Calu3 (cell line): ENCODE data around the gene CDIPT. TPM values are rescaled to one million over a fixed set of nuclear protein-coding genes. Genes with fewer than 3 reads are reported as not detected.

Experiments used
- BruUV-seq: library from RNA; stranded (reverse); fragments of 400-500 nt; replicated peaks from 2 replicates; lab custom pipeline; 2021; lab: Mats Ljungman, UMichigan
- CTCF ChIA-PET: fragments of 300-600 bp; sonication (Branson Sonifier 250); formaldehyde crosslinking; loops from one replicate; lab custom pipeline; 2022; ENCODE audit warnings: antibody characterized with exemption; lab: Charles Lee
- DNase-seq: peaks from one replicate; pipeline ENCODE4 v3.0.0; 2022
- H3K27ac Mint-ChIP-seq: one replicate; pipeline ENCODE4 v1.8.0; 2022; ENCODE audit warnings: mixed read lengths; ENCODE audit not compliant: unreplicated experiment
- H3K27me3 Mint-ChIP-seq: one replicate; pipeline ENCODE4 v1.8.0; 2022; ENCODE audit warnings: mixed read lengths; ENCODE audit not compliant: unreplicated experiment
- H3K36me3 Mint-ChIP-seq: one replicate; pipeline ENCODE4 v1.8.0; 2022; ENCODE audit warnings: mild to moderate bottlenecking, moderate library complexity, mixed read lengths; ENCODE audit not compliant: insufficient read depth, unreplicated experiment
- H3K4me1 Mint-ChIP-seq: one replicate; pipeline ENCODE4 v1.8.0; 2022; ENCODE audit warnings: mild to moderate bottlenecking, low read depth, mixed read lengths; ENCODE audit not compliant: unreplicated experiment
- H3K4me3 Mint-ChIP-seq: one replicate; pipeline ENCODE4 v1.8.0; 2022; ENCODE audit warnings: mild to moderate bottlenecking, low read depth, moderate library complexity, mixed read lengths; ENCODE audit not compliant: unreplicated experiment
- H3K9me3 Mint-ChIP-seq: one replicate; pipeline ENCODE4 v1.8.0; 2022; ENCODE audit warnings: low read depth, mixed read lengths; ENCODE audit not compliant: unreplicated experiment
- CTCF ChIP-seq: fragments of 200-600 bp; IDR thresholded peaks from one replicate; pipeline ENCODE4 v1.8.0; 2022; ENCODE audit warnings: antibody characterized with exemption; ENCODE audit not compliant: unreplicated experiment
- intact Hi-C: fragments of 100-400 bp; cut with micrococcal nuclease; formaldehyde crosslinking; loops from one replicate; pipeline ENCODE4 v1.10.0; 2022; ENCODE audit not compliant: unreplicated experiment
- total RNA-seq: library from RNA; stranded (reverse); gene quantifications from 2 replicates; pipeline ENCODE4 v1.2.3, GENCODE V29; 2022

CDIPT gene
- total RNA-seq, 1 experiment from 2014 or later = 62.7 TPM

- Mint-ChIP-seq H3K4me3 (no peak overlapping the region), H3K27ac (no peak overlapping the region), H3K27me3 (no peaks in the 10 kb centered on the region), H3K4me1 (no peaks in the 10 kb centered on the region), H3K9me3 (no peaks in the 10 kb centered on the region), H3K36me3 (peaks cover 64% of the 10 kb centered on the region)
- CTCF ChIA-PET = interaction anchor here (0.6 to 0.7 kb wide), 2 partner anchors 9 to 509 kb away, joined by 3 to 4 read pairs; no protein-coding TSS in a partner anchor
- no peak for TF ChIP-seq CTCF
- no TSS peak for BruUV-seq
- no peak for DNase-seq
- intact Hi-C loops = no loop called here
Observed at GRCh38 chr16:29844575-29845331, 18.3 kb downstream of the CDIPT start.

- no TSS peak for BruUV-seq
- DNase-seq = no peak
- Mint-ChIP-seq H3K27me3 (no peaks in the 10 kb centered on the region), H3K9me3 (no peaks in the 10 kb centered on the region), H3K4me1 (no peaks in the 10 kb centered on the region), H3K27ac (no peak overlapping the region), H3K36me3 (peaks cover 72% of the 10 kb centered on the region), H3K4me3 (no peak overlapping the region)
- no peak for TF ChIP-seq CTCF
- CTCF ChIA-PET = no interaction called here
- intact Hi-C loops = no loop called here
Observed at GRCh38 chr16:29843931-29844330, 19.1 kb downstream of the CDIPT start.

DNA sequence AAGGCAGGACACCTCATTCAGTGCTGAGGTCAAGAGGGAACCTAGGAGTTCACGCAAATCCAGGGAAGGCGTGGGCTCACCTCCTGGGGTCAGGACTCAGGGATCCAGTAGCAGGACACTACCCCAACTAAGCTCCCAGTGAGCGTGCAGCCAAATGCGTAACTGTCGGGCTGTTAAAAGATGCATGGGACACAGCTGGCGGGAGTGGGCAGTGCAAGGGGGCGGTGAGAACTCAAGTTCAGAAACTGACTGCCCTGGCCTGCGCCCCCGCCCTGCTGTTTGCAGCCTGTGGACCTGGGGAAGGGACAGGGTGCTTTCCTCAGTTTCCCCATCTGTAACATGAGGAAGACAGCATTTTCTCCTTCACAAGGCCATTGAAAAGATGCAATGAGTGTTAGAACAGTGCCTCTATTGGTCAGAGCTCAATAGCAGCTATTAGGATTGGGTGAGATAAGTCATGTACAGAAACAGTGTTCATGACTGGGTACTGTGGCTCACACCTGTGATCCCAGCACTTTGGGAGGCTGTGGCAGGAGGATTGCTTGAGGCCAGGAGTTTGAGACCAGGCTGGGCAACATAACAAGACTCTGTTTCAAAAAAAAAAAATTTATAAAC is 20.2 kb downstream of the CDIPT start:
- BruUV-seq = no TSS peak
- no peaks in the 10 kb centered on the region for H3K4me1 Mint-ChIP-seq
- TF ChIP-seq CTCF = no peak
- intact Hi-C loops = no loop called here
- H3K36me3 Mint-ChIP-seq = peaks cover 70% of the 10 kb centered on the region
- CTCF ChIA-PET = no interaction called here
- H3K4me3 Mint-ChIP-seq = no peak overlapping the region
- DNase-seq = no peak
- H3K27me3 Mint-ChIP-seq = no peaks in the 10 kb centered on the region
- H3K27ac Mint-ChIP-seq = no peak overlapping the region
- no peaks in the 10 kb centered on the region for H3K9me3 Mint-ChIP-seq

DNA sequence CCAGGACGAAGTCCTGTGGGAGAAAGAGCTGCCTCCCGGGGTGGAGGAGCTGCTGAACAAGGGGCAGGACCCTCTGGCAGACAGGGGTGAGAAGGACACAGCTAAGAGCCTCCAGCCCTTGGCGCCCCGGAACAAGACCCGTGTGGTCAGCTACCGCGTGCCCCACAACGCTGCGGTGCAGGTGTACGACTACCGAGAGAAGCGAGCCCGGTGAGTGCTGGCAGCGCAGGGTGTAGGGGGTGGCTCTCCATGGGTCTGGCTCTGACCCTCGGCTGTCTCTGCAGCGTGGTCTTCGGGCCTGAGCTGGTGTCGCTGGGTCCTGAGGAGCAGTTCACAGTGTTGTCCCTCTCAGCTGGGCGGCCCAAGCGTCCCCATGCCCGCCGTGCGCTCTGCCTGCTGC is 21.4 kb downstream of the CDIPT start:
- Mint-ChIP-seq H3K36me3 (peaks cover 66% of the 10 kb centered on the region), H3K9me3 (no peaks in the 10 kb centered on the region), H3K27ac (no peak overlapping the region), H3K4me1 (no peaks in the 10 kb centered on the region), H3K4me3 (no peak overlapping the region), H3K27me3 (no peaks in the 10 kb centered on the region)
- DNase-seq = no peak
- no TSS peak for BruUV-seq
- CTCF ChIA-PET = interaction anchor here (0.5 kb wide), 1 partner anchor 13 kb away, joined by 5 read pairs; no protein-coding TSS in a partner anchor
- no peak for TF ChIP-seq CTCF
- intact Hi-C loops = no loop called here
